Colonic mucosa (tissue), 4 donors: ENCODE results near the gene CEP128. TPM values are rescaled to one million over a fixed set of nuclear protein-coding genes. Genes with fewer than 3 reads are reported as not detected.

Source experiments
- DNase-seq: peaks from one replicate; pipeline ENCODE4 v3.0.0-alpha.2; 2020
- H3K27ac ChIP-seq: fragments of 200-600 bp; one replicate; pipeline ENCODE4 v1.8.0; 2021
- H3K27me3 ChIP-seq: fragments of 200-600 bp; one replicate; pipeline ENCODE4 v1.8.0; 2021
- H3K36me3 ChIP-seq: fragments of 200-600 bp; one replicate; pipeline ENCODE4 v1.8.0; 2021
- H3K4me1 ChIP-seq: fragments of 200-600 bp; one replicate; pipeline ENCODE4 v1.8.0; 2021; ENCODE audit warnings: mild to moderate bottlenecking
- H3K4me3 ChIP-seq: fragments of 200-600 bp; one replicate; pipeline ENCODE4 v1.8.0; 2021
- H3K9ac ChIP-seq, 2 donors: one replicate each; pipeline ENCODE4 v1.7.0; 2013; ENCODE audit warnings: control low read depth in 2 of 2, low read depth in 2 of 2, low read length in 2 of 2
- H3K9me3 ChIP-seq: fragments of 200-600 bp; one replicate; pipeline ENCODE4 v1.8.0; 2021
- intact Hi-C: fragments of 100-400 bp; cut with DNase I; formaldehyde crosslinking; loops from one replicate; pipeline ENCODE4 v1.14.1; 2022
- total RNA-seq, 2 donors: library from RNA; stranded (reverse); fragmentation: NEBNext Ultra II Directional in 1 of 2; extraction: Animal tissue kit (Norgen Biotek cat#: 25700) in 1 of 2; gene quantifications; one replicate each; pipeline ENCODE4 v1.2.1, GENCODE V29; 2021
- TF ChIP-seq, protein P1 (sequence below): fragments of 200-600 bp; IDR thresholded peaks from one replicate; pipeline ENCODE4 v1.8.0; 2022; ENCODE audit warnings: antibody characterized with exemption, mild to moderate bottlenecking
- donor health status: healthy.
- donor health status: DM: no; HTN: no; CAD: no.
- donor health status: DM: no; HTN: no; CAD: no.

CEP128 gene
- total RNA-seq, 2 donors from 2014 or later: 4.4 to 11.6 TPM

DNA sequence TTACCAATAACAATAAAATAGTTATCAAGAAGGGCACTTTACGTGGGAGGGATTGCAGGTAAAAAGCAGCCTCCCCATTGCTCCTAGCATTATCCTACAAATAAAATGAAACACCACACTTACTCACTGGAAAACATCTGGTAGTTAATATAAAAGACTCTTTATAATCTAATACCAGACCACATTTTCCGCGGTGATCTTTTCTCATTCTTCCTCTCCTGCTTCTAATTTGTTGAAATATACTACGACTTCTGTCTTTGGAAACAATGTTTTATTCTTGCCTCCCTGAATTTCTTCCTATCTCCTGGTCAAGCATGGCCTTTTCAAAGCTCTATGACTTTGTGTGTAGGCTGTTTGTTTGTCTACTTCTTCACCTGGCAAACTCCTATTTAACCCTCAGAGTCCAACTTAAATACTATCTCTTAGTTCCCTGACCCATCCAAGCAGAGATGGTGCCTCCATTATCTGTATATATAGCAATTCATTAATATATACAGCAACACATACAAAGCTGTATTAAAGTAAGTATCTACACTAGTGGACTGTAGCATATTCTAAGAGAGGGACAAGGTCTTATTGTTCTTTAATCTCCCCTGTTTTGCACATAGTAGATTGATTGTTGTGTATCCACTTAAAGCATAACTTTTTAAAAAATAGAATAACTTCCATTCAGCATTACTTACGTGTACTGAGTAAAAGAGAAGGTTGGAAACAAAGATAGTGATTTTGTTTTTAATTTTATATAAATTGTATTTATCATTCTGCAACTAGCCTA lies 228.3 kb downstream of the CEP128 start:
- intact Hi-C loops: no loop called here
- TF ChIP-seq, protein P1, sequence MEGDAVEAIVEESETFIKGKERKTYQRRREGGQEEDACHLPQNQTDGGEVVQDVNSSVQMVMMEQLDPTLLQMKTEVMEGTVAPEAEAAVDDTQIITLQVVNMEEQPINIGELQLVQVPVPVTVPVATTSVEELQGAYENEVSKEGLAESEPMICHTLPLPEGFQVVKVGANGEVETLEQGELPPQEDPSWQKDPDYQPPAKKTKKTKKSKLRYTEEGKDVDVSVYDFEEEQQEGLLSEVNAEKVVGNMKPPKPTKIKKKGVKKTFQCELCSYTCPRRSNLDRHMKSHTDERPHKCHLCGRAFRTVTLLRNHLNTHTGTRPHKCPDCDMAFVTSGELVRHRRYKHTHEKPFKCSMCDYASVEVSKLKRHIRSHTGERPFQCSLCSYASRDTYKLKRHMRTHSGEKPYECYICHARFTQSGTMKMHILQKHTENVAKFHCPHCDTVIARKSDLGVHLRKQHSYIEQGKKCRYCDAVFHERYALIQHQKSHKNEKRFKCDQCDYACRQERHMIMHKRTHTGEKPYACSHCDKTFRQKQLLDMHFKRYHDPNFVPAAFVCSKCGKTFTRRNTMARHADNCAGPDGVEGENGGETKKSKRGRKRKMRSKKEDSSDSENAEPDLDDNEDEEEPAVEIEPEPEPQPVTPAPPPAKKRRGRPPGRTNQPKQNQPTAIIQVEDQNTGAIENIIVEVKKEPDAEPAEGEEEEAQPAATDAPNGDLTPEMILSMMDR: no peak
- no peak for DNase-seq

GRCh38 chr14:80705241-80705980 lies 236.1 kb downstream of the CEP128 start:
- Histone ChIP-seq H3K27ac (no peak overlapping the region), H3K27me3 (no peaks in the 10 kb centered on the region), H3K4me3 (no peak overlapping the region), H3K9me3 (no peaks in the 10 kb centered on the region), H3K4me1 (no peaks in the 10 kb centered on the region), H3K9ac (no peak overlapping the region), H3K36me3 (no peaks in the 10 kb centered on the region)
- intact Hi-C loops: no loop called here
- TF ChIP-seq, protein P1: no peak
- no peak for DNase-seq

More for the DNA sequence above, 228.3 kb downstream of the CEP128 start:
- H3K4me1 ChIP-seq: no peaks in the 10 kb centered on the region
- no peaks in the 10 kb centered on the region for H3K36me3 ChIP-seq
- H3K27ac ChIP-seq: no peak overlapping the region
- no peaks in the 10 kb centered on the region for H3K9me3 ChIP-seq
- H3K9ac ChIP-seq: no peak overlapping the region
- no peak overlapping the region for H3K4me3 ChIP-seq
- no peaks in the 10 kb centered on the region for H3K27me3 ChIP-seq

- intact Hi-C loops: no loop called here
- TF ChIP-seq, protein P1: no peak
Observed at GRCh38 chr14:80700601-80701000, 240.9 kb downstream of the CEP128 start.

DNA sequence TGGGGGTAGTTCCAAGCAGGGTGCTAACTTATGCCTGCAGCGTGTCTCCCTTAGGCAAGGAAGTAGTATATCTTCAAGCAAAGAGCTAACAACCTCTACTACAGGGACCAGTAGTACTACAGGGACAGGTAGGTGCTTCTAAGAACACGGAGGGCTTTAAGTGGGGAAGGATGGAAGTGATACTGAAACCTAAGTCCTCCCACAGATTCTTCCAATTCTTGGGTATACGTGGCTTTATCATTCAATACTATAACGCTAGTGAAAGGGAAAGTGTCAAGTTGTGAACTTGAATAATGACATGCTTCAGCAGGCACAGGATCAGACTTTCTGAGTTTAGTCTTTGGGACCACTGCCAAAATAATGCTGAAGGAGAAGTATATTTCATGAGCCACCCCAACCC lies 241.7 kb downstream of the CEP128 start:
- no peak for DNase-seq
- Histone ChIP-seq H3K36me3 (no peaks in the 10 kb centered on the region), H3K4me3 (no peak overlapping the region), H3K9me3 (no peaks in the 10 kb centered on the region), H3K27ac (no peak overlapping the region), H3K4me1 (no peaks in the 10 kb centered on the region), H3K9ac (no peak overlapping the region), H3K27me3 (no peaks in the 10 kb centered on the region)
- intact Hi-C loops: no loop called here
- TF ChIP-seq, protein P1: no peak

More at GRCh38 chr14:80700601-80701000, 240.9 kb downstream of the CEP128 start:
- no peaks in the 10 kb centered on the region for H3K27me3 ChIP-seq
- no peak overlapping the region for H3K27ac ChIP-seq
- H3K9me3 ChIP-seq: no peaks in the 10 kb centered on the region
- H3K4me3 ChIP-seq: no peak overlapping the region
- no peaks in the 10 kb centered on the region for H3K36me3 ChIP-seq
- no peak overlapping the region for H3K9ac ChIP-seq
- DNase-seq: no peak
- no peaks in the 10 kb centered on the region for H3K4me1 ChIP-seq

DNA sequence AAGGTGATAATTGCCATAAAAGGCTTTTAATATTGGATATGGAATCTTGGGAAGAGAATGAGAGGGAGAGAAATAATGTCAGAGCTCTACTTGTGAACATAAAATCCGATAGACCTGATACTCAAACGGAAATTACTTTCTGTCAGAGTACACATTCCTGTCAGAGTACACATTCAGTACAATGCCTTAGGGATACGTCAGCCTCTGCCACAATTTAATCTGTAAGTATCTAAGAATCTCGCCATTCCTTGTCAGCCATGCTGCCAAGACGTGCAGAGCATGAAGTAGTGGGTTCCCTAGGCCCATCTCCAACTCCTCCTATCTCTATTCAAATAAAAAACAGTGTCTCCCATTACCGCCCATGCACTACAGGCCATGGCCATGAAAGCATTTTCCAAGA lies 242.6 kb downstream of the CEP128 start:
- H3K27me3 ChIP-seq: no peaks in the 10 kb centered on the region
- H3K27ac ChIP-seq: no peak overlapping the region
- no peaks in the 10 kb centered on the region for H3K36me3 ChIP-seq
- no peak for DNase-seq
- no peak overlapping the region for H3K4me3 ChIP-seq
- H3K9ac ChIP-seq: no peak overlapping the region
- intact Hi-C loops: no loop called here
- no peaks in the 10 kb centered on the region for H3K4me1 ChIP-seq
- TF ChIP-seq, protein P1: no peak
- H3K9me3 ChIP-seq: no peaks in the 10 kb centered on the region
